ENCODE data around the gene EXOC4. TPM values are rescaled to one million over a fixed set of nuclear protein-coding genes. Genes with fewer than 3 reads are reported as not detected.

Gene EXOC4
- total RNA-seq, 4 donors from 2014 or later, result 30.7 to 62.4 (median 40.4) TPM

- intact Hi-C loops (cut with DNase I), result no loop called here
Observed at GRCh38 chr7:133339772-133340171, 86.9 kb downstream of the EXOC4 start.

GRCh38 chr7:133344275-133344674 lies 91.4 kb downstream of the EXOC4 start:
- Histone ChIP-seq H3K27ac (no peak overlapping the region), H3K36me3 (peaks cover 0 to 27% (median 0%) of the 10 kb centered on the region in 3 donors), H3K4me3 (no peak overlapping the region), H3K9me3 (peaks cover 0 to 20% (median 8%) of the 10 kb centered on the region in 3 donors), H3K4me1 (no peaks in the 10 kb centered on the region), H3K27me3 (no peaks in the 10 kb centered on the region)
- no peak for DNase-seq
- 54 to 59% methylated on average over 3 of the region's 3 CpGs for WGBS, 2 donors
- TF ChIP-seq CTCF (IDR thresholded peaks at IDR 0.05) (peak in 1 of 6 experiments; percentile 33), POLR2A (IDR thresholded peaks at IDR 0.05) (no peak)
- intact Hi-C loops (cut with DNase I), result no loop called here

More at GRCh38 chr7:133339772-133340171, 86.9 kb downstream of the EXOC4 start:
- TF ChIP-seq POLR2A (IDR thresholded peaks at IDR 0.05) (no peak), CTCF (IDR thresholded peaks at IDR 0.05) (no peak)
- no peak for DNase-seq
- WGBS, 2 donors, result 62 to 89% methylated on average over 2 of the region's 2 CpGs
- no peaks in the 10 kb centered on the region for H3K27me3 ChIP-seq
- H3K4me3 ChIP-seq, result no peak overlapping the region
- peaks cover 0 to 27% (median 8%) of the 10 kb centered on the region in 3 donors for H3K9me3 ChIP-seq
- peaks cover 0 to 44% (median 0%) of the 10 kb centered on the region in 3 donors for H3K36me3 ChIP-seq
- no peaks in the 10 kb centered on the region for H3K4me1 ChIP-seq
- no peak overlapping the region for H3K27ac ChIP-seq

- H3K9me3 ChIP-seq, result peaks cover 0 to 13% (median 8%) of the 10 kb centered on the region in 3 donors
- WGBS, 2 donors, result 76 to 77% methylated on average over 8 of the region's 8 CpGs
- no peaks in the 10 kb centered on the region for H3K4me1 ChIP-seq
- peaks cover 0 to 18% (median 0%) of the 10 kb centered on the region in 3 donors for H3K36me3 ChIP-seq
- H3K27ac ChIP-seq, result no peak overlapping the region
- no peak for TF ChIP-seq CTCF (IDR thresholded peaks at IDR 0.05)
- no peak for TF ChIP-seq POLR2A (IDR thresholded peaks at IDR 0.05)
- intact Hi-C loops (cut with DNase I), result no loop called here
- H3K27me3 ChIP-seq, result no peaks in the 10 kb centered on the region
- H3K4me3 ChIP-seq, result no peak overlapping the region
- DNase-seq, result no peak
Observed at GRCh38 chr7:133345690-133346421, 93.0 kb downstream of the EXOC4 start.

GRCh38 chr7:133348250-133348649 lies 95.4 kb downstream of the EXOC4 start:
- TF ChIP-seq CTCF (IDR thresholded peaks at IDR 0.05), result no peak
- no peak for TF ChIP-seq POLR2A (IDR thresholded peaks at IDR 0.05)
- 86% methylated on average over 5 of the region's 5 CpGs for WGBS, 2 donors
- Histone ChIP-seq H3K9me3 (peaks cover 0 to 16% (median 10%) of the 10 kb centered on the region in 3 donors), H3K4me1 (no peaks in the 10 kb centered on the region), H3K27ac (no peak overlapping the region), H3K4me3 (no peak overlapping the region), H3K36me3 (peaks cover 0 to 4% (median 0%) of the 10 kb centered on the region in 3 donors), H3K27me3 (no peaks in the 10 kb centered on the region)
- no peak for DNase-seq
- intact Hi-C loops (cut with DNase I), result no loop called here

- H3K9me3 ChIP-seq, result peaks cover 0 to 20% (median 15%) of the 10 kb centered on the region in 3 donors
- H3K4me3 ChIP-seq, result no peak overlapping the region
- H3K27ac ChIP-seq, result no peak overlapping the region
- H3K27me3 ChIP-seq, result no peaks in the 10 kb centered on the region
- DNase-seq, result no peak
- H3K36me3 ChIP-seq, result no peaks in the 10 kb centered on the region
- no peaks in the 10 kb centered on the region for H3K4me1 ChIP-seq
- intact Hi-C loops (cut with DNase I), result no loop called here
- TF ChIP-seq CTCF (IDR thresholded peaks at IDR 0.05) (no peak), POLR2A (IDR thresholded peaks at IDR 0.05) (no peak)
- 86 to 96% methylated on average over 2 of the region's 2 CpGs for WGBS, 2 donors
Observed at GRCh38 chr7:133349101-133349500, 96.2 kb downstream of the EXOC4 start.
